GM12892 (cell line): ENCODE results near the gene LIN7A.

Experiments
- POLR2A ChIP-seq: IDR thresholded peaks from 2 replicates; pipeline ENCODE4 v1.6.1; 2011; ENCODE audit warnings: low read depth, low read length, control low read depth
- POLR2AphosphoS5 ChIP-seq: IDR thresholded peaks from 2 replicates; pipeline ENCODE4 v1.6.1; 2011; ENCODE audit warnings: low read depth, low read length, control low read depth
- TAF1 ChIP-seq: IDR thresholded peaks from 2 replicates; pipeline ENCODE4 v1.6.1; 2011; ENCODE audit warnings: low read depth, mild to moderate bottlenecking, control low read depth, low read length, borderline replicate concordance

DNA sequence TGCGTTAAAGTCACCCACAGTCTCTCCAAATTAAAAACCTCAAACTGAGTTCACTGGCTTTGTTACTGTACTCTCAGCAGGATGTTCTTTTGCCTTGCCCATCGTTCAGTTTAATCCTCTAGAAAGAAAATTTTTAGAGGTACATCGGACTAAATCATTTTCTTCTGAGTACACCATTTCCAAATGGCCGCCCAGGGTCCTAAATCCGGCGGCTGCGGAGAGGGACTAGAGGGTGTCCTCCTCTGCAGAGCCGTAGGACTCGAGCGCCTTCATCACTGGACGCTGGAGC lies 1.4 kb downstream of the LIN7A start:
- TF ChIP-seq POLR2A (no peak), TAF1 (no peak), POLR2AphosphoS5 (no peak)
